Activated T-cell treated with anti-CD3 and anti-CD28 coated beads, Interleukin-2, amount 50 U/mL, for 24 hours (primary cell): Measurements from ENCODE around the gene GLMP.
"Not testable (repeated sequence)": the region's sequence is repeated elsewhere in the genome, so short reads cannot be mapped to it uniquely, and the experiment has no call there.

Experiments
- DNase-seq: peaks from one replicate; pipeline ENCODE4 v3.0.0-alpha.2; 2020
- H3K27ac Mint-ChIP-seq: 2 replicates; pipeline ENCODE4 v1.8.0; 2020; ENCODE audit warnings: mild to moderate bottlenecking, mixed read lengths
- H3K27me3 Mint-ChIP-seq: 2 replicates; pipeline ENCODE4 v1.8.0; 2020; ENCODE audit warnings: mixed read lengths
- H3K36me3 Mint-ChIP-seq: 2 replicates; pipeline ENCODE4 v1.8.0; 2020; ENCODE audit warnings: low read depth, mixed read lengths
- H3K4me1 Mint-ChIP-seq: 2 replicates; pipeline ENCODE4 v1.8.0; 2020; ENCODE audit warnings: low read depth, mixed read lengths
- H3K4me3 Mint-ChIP-seq: 2 replicates; pipeline ENCODE4 v1.8.0; 2020; ENCODE audit warnings: mild to moderate bottlenecking, moderate library complexity, mixed read lengths
- H3K9me3 Mint-ChIP-seq: 2 replicates; pipeline ENCODE4 v1.8.0; 2020; ENCODE audit warnings: mixed read lengths

GLMP gene

GRCh38 chr1:156295391-156295947 is at the start of gene GLMP:
Gene GLMP (minus strand): TSS chr1:156295679. CDS start chr1:156295645, 34 bp downstream.
- peak within 1 kb of the TSS; percentile 87 for H3K4me3 Mint-ChIP-seq
- H3K4me1 Mint-ChIP-seq, result peaks cover 21% of the 10 kb centered on the region
- peak; percentile 61 for DNase-seq
- no peaks in the 10 kb centered on the region for H3K9me3 Mint-ChIP-seq
- H3K27me3 Mint-ChIP-seq, result no peaks in the 10 kb centered on the region
- H3K27ac Mint-ChIP-seq, result peak within 1 kb of the TSS; percentile 76
- peaks cover 20% of the 10 kb centered on the region for H3K36me3 Mint-ChIP-seq

- Mint-ChIP-seq H3K4me1 (peaks cover under 1% of the 10 kb centered on the region), H3K4me3 (no peak overlapping the region), H3K36me3 (no peaks in the 10 kb centered on the region), H3K9me3 (no peaks in the 10 kb centered on the region), H3K27me3 (peaks cover 8% of the 10 kb centered on the region), H3K27ac (no peak overlapping the region)
- no peak for DNase-seq
These were observed 48.9 kb upstream of the GLMP start for GRCh38 chr1:156344409-156344808.

- no peaks in the 10 kb centered on the region for H3K9me3 Mint-ChIP-seq
- no peak overlapping the region for H3K27ac Mint-ChIP-seq
- no peak overlapping the region for H3K4me3 Mint-ChIP-seq
- no peak for DNase-seq
- peaks cover 7% of the 10 kb centered on the region for H3K36me3 Mint-ChIP-seq
- H3K4me1 Mint-ChIP-seq, result peaks cover 8% of the 10 kb centered on the region
- peaks cover 8% of the 10 kb centered on the region for H3K27me3 Mint-ChIP-seq
These were observed 46.9 kb upstream of the GLMP start for GRCh38 chr1:156342166-156342955.

GRCh38 chr1:156338180-156338976 is 42.9 kb upstream of the GLMP start, which contains the start of the genes CCT3 and TSACC:
Gene CCT3 (minus strand): TSS chr1:156338292. CDS start chr1:156338184, 108 bp downstream.
Gene TSACC (plus strand): TSS chr1:156338526. CDS start chr1:156339758, 1,232 bp downstream.
- DNase-seq, result peak; percentile 100
- peak within 1 kb of the TSS; percentile 99 for H3K27ac Mint-ChIP-seq

GRCh38 chr1:156337888-156338179 is 42.4 kb upstream of the GLMP start:
- Mint-ChIP-seq H3K27me3 (no peaks in the 10 kb centered on the region), H3K9me3 (no peaks in the 10 kb centered on the region)
- no peak for DNase-seq

More at GRCh38 chr1:156338180-156338976, 42.9 kb upstream of the GLMP start, which contains the start of the genes CCT3 and TSACC:
- Mint-ChIP-seq H3K9me3 (no peaks in the 10 kb centered on the region), H3K27me3 (no peaks in the 10 kb centered on the region), H3K36me3 (peaks cover 46% of the 10 kb centered on the region), H3K4me1 (peaks cover 37% of the 10 kb centered on the region), H3K4me3 (peak within 1 kb of the TSS; percentile 99)

GRCh38 chr1:156337052-156337887 is 41.8 kb upstream of the GLMP start:
- Mint-ChIP-seq H3K27me3 (no peaks in the 10 kb centered on the region), H3K4me1 (peaks cover 38% of the 10 kb centered on the region), H3K9me3 (no peaks in the 10 kb centered on the region), H3K27ac (peak overlapping the region; percentile 99), H3K4me3 (peak overlapping the region; percentile 99), H3K36me3 (peaks cover 57% of the 10 kb centered on the region)
- peak; percentile 35 for DNase-seq

More at GRCh38 chr1:156337888-156338179, 42.4 kb upstream of the GLMP start:
- H3K4me3 Mint-ChIP-seq, result peak overlapping the region; percentile 99
- H3K27ac Mint-ChIP-seq, result peak overlapping the region; percentile 99
- H3K36me3 Mint-ChIP-seq, result peaks cover 51% of the 10 kb centered on the region
- peaks cover 38% of the 10 kb centered on the region for H3K4me1 Mint-ChIP-seq

- DNase-seq, result no peak
- H3K36me3 Mint-ChIP-seq, result peaks cover 66% of the 10 kb centered on the region
- H3K27me3 Mint-ChIP-seq, result no peaks in the 10 kb centered on the region
- peaks cover 38% of the 10 kb centered on the region for H3K4me1 Mint-ChIP-seq
- peak overlapping the region; percentile 99 for H3K4me3 Mint-ChIP-seq
- H3K9me3 Mint-ChIP-seq, result no peaks in the 10 kb centered on the region
- peak overlapping the region; percentile 99 for H3K27ac Mint-ChIP-seq
These were observed 40.8 kb upstream of the GLMP start for GRCh38 chr1:156336242-156336641.

GRCh38 chr1:156323179-156323578 is 27.7 kb upstream of the GLMP start:
- not testable (repeated sequence) for H3K27ac Mint-ChIP-seq, H3K9me3 Mint-ChIP-seq, H3K4me1 Mint-ChIP-seq, H3K4me3 Mint-ChIP-seq, DNase-seq, H3K27me3 Mint-ChIP-seq
- H3K36me3 Mint-ChIP-seq, result peaks cover 90% of the 10 kb centered on the region

- peak; percentile 1 for DNase-seq
- peak overlapping the region; percentile 20 for H3K27ac Mint-ChIP-seq
- H3K27me3 Mint-ChIP-seq, result no peaks in the 10 kb centered on the region
- peaks cover 96% of the 10 kb centered on the region for H3K36me3 Mint-ChIP-seq
- H3K9me3 Mint-ChIP-seq, result no peaks in the 10 kb centered on the region
- H3K4me3 Mint-ChIP-seq, result no peak overlapping the region
- H3K4me1 Mint-ChIP-seq, result no peaks in the 10 kb centered on the region
These were observed 25.1 kb upstream of the GLMP start for GRCh38 chr1:156320560-156320959.

GRCh38 chr1:156319664-156320063 is 24.2 kb upstream of the GLMP start:
- no peaks in the 10 kb centered on the region for H3K27me3 Mint-ChIP-seq
- H3K27ac Mint-ChIP-seq, result no peak overlapping the region
- no peaks in the 10 kb centered on the region for H3K4me1 Mint-ChIP-seq
- peak; percentile 26 for DNase-seq
- no peak overlapping the region for H3K4me3 Mint-ChIP-seq
- no peaks in the 10 kb centered on the region for H3K9me3 Mint-ChIP-seq
- peaks cover 96% of the 10 kb centered on the region for H3K36me3 Mint-ChIP-seq

GRCh38 chr1:156316909-156317308 is 21.4 kb upstream of the GLMP start:
- Mint-ChIP-seq H3K27me3 (no peaks in the 10 kb centered on the region), H3K4me1 (no peaks in the 10 kb centered on the region), H3K36me3 (peaks cover 97% of the 10 kb centered on the region), H3K9me3 (no peaks in the 10 kb centered on the region), H3K27ac (no peak overlapping the region), H3K4me3 (no peak overlapping the region)
- DNase-seq, result no peak

- Mint-ChIP-seq H3K36me3 (peaks cover 91% of the 10 kb centered on the region), H3K27me3 (no peaks in the 10 kb centered on the region), H3K4me3 (no peak overlapping the region), H3K9me3 (no peaks in the 10 kb centered on the region), H3K4me1 (no peaks in the 10 kb centered on the region), H3K27ac (no peak overlapping the region)
- DNase-seq, result no peak
These were observed 15.5 kb upstream of the GLMP start for GRCh38 chr1:156310962-156311361.

- Mint-ChIP-seq H3K9me3 (no peaks in the 10 kb centered on the region), H3K27me3 (no peaks in the 10 kb centered on the region), H3K36me3 (peaks cover 87% of the 10 kb centered on the region), H3K27ac (peak overlapping the region; percentile 5), H3K4me3 (no peak overlapping the region), H3K4me1 (peaks cover 1% of the 10 kb centered on the region)
- DNase-seq, result no peak
These were observed 12.6 kb upstream of the GLMP start for GRCh38 chr1:156308078-156308477.

GRCh38 chr1:156305215-156305614 is 9.7 kb upstream of the GLMP start:
- no peak overlapping the region for H3K4me3 Mint-ChIP-seq
- H3K9me3 Mint-ChIP-seq, result no peaks in the 10 kb centered on the region
- no peak for DNase-seq
- peaks cover 1% of the 10 kb centered on the region for H3K4me1 Mint-ChIP-seq
- H3K36me3 Mint-ChIP-seq, result peaks cover 66% of the 10 kb centered on the region
- no peaks in the 10 kb centered on the region for H3K27me3 Mint-ChIP-seq
- no peak overlapping the region for H3K27ac Mint-ChIP-seq
